WTC11 (cell line): Measurements from ENCODE around the gene NEBL. TPM values are rescaled to one million over a fixed set of nuclear protein-coding genes. Genes with fewer than 3 reads are reported as not detected.

Source experiments
- ATAC-seq: fragments of 200-7000 bp; cut with Tn5 transposase; 2 replicates; pipeline ENCODE4 v1.10.0; 2021; ENCODE audit warnings: mild to moderate bottlenecking, moderate library complexity
- CTCF ChIA-PET: fragments of 300-600 bp; sonication (Branson Sonifier 250); formaldehyde crosslinking; loops from one replicate; lab custom pipeline; 2021; ENCODE audit warnings: antibody characterized with exemption; lab: Charles Lee
- POLR2A ChIA-PET: fragments of 350-600 bp; sonication (Branson Sonifier 250); formaldehyde crosslinking; loops from one replicate; lab custom pipeline; 2021; ENCODE audit warnings: antibody characterized with exemption; lab: Charles Lee
- DNase-seq: peaks from one replicate; pipeline ENCODE4 v3.0.0; 2021; ENCODE audit warnings: low spot score
- H3K27ac Mint-ChIP-seq: 2 replicates; pipeline ENCODE4 v1.8.0; 2021; ENCODE audit warnings: mixed read lengths
- H3K27me3 Mint-ChIP-seq: 2 replicates; pipeline ENCODE4 v1.8.0; 2021; ENCODE audit warnings: low read depth, mild to moderate bottlenecking, moderate library complexity, mixed read lengths
- H3K36me3 Mint-ChIP-seq: 2 replicates; pipeline ENCODE4 v1.8.0; 2021; ENCODE audit warnings: mixed read lengths
- H3K4me1 Mint-ChIP-seq: 2 replicates; pipeline ENCODE4 v1.8.0; 2022; ENCODE audit warnings: mixed read lengths
- H3K4me3 Mint-ChIP-seq: 2 replicates; pipeline ENCODE4 v1.8.0; 2021; ENCODE audit warnings: mild to moderate bottlenecking, moderate library complexity, mixed read lengths
- H3K9me3 Mint-ChIP-seq: 2 replicates; pipeline ENCODE4 v1.8.0; 2021; ENCODE audit warnings: mixed read lengths
- ATF3 ChIP-seq: sonication (generic); formaldehyde crosslinking; conservative IDR thresholded peaks from 2 replicates; pipeline ENCODE4 v1.8.1; 2022; ENCODE audit warnings: mild to moderate bottlenecking, missing genetic modification reagents
- CBFB ChIP-seq: sonication (generic); formaldehyde crosslinking; IDR thresholded peaks from 2 replicates; pipeline ENCODE4 v1.8.1; 2022; ENCODE audit warnings: mild to moderate bottlenecking, low read depth, missing genetic modification reagents
- CREB1 ChIP-seq: sonication (generic); formaldehyde crosslinking; IDR thresholded peaks from 2 replicates; pipeline ENCODE4 v1.8.0; 2023; ENCODE audit warnings: mild to moderate bottlenecking, missing genetic modification reagents
- FOXJ3 ChIP-seq: sonication (generic); formaldehyde crosslinking; IDR thresholded peaks from 2 replicates; pipeline ENCODE4 v1.9.0; 2021; ENCODE audit warnings: missing genetic modification reagents, mild to moderate bottlenecking, borderline replicate concordance
- FOXP1 ChIP-seq: sonication (generic); formaldehyde crosslinking; IDR thresholded peaks from 2 replicates; pipeline ENCODE4 v1.8.0; 2022; ENCODE audit warnings: missing genetic modification reagents, mild to moderate bottlenecking, moderate library complexity, borderline replicate concordance
- FOXP4 ChIP-seq: sonication (generic); formaldehyde crosslinking; IDR thresholded peaks from 2 replicates; pipeline ENCODE4 v1.8.0; 2022; ENCODE audit warnings: mild to moderate bottlenecking, missing genetic modification reagents
- GABPB1 ChIP-seq: sonication (generic); formaldehyde crosslinking; IDR thresholded peaks from 2 replicates; pipeline ENCODE4 v1.8.1; 2023; ENCODE audit warnings: mild to moderate bottlenecking, missing genetic modification reagents
- HMGA2 ChIP-seq: fragments of 250-450 bp; sonication (Bioruptor Pico); IDR thresholded peaks from 2 replicates; pipeline ENCODE4 v1.4.0; 2021; ENCODE audit warnings: mild to moderate bottlenecking, moderate library complexity
- JUN ChIP-seq: sonication (generic); formaldehyde crosslinking; IDR thresholded peaks from 2 replicates; pipeline ENCODE4 v1.8.0; 2023; ENCODE audit warnings: mild to moderate bottlenecking, missing genetic modification reagents
- NR1H2 ChIP-seq: sonication (generic); formaldehyde crosslinking; IDR thresholded peaks from 2 replicates; pipeline ENCODE4 v1.9.0; 2021; ENCODE audit warnings: mild to moderate bottlenecking, moderate library complexity, missing genetic modification reagents
- RELA ChIP-seq: sonication (generic); formaldehyde crosslinking; IDR thresholded peaks from 2 replicates; pipeline ENCODE4 v1.8.1; 2022; ENCODE audit warnings: missing genetic modification reagents, mild to moderate bottlenecking, borderline replicate concordance
- TEAD1 ChIP-seq: sonication (generic); formaldehyde crosslinking; IDR thresholded peaks from 2 replicates; pipeline ENCODE4 v1.8.0; 2022; ENCODE audit warnings: mild to moderate bottlenecking, missing genetic modification reagents
- TP53 ChIP-seq: sonication (generic); formaldehyde crosslinking; IDR thresholded peaks from 2 replicates; pipeline ENCODE4 v1.8.1; 2023; ENCODE audit warnings: mild to moderate bottlenecking, missing genetic modification reagents
- USF2 ChIP-seq: sonication (generic); formaldehyde crosslinking; IDR thresholded peaks from 2 replicates; pipeline ENCODE4 v1.8.1; 2023; ENCODE audit warnings: mild to moderate bottlenecking, missing genetic modification reagents, moderate library complexity
- ZNF232 ChIP-seq: sonication (generic); formaldehyde crosslinking; IDR thresholded peaks from 2 replicates; pipeline ENCODE4 v1.8.0; 2022; ENCODE audit warnings: mild to moderate bottlenecking, missing genetic modification reagents
- ZNF396 ChIP-seq: fragments of 250-450 bp; sonication (Bioruptor Pico); IDR thresholded peaks from 2 replicates; pipeline ENCODE4 v1.8.0; 2021; ENCODE audit warnings: mild to moderate bottlenecking, moderate library complexity, borderline replicate concordance
- ZNF425 ChIP-seq: fragments of 250-450 bp; sonication (Bioruptor Pico); conservative IDR thresholded peaks from 2 replicates; pipeline ENCODE4 v1.9.0; 2021; ENCODE audit warnings: mild to moderate bottlenecking
- ZNF512 ChIP-seq: sonication (generic); formaldehyde crosslinking; IDR thresholded peaks from 2 replicates; pipeline ENCODE4 v1.8.1; 2022; ENCODE audit warnings: missing genetic modification reagents, borderline replicate concordance
- total RNA-seq: library from RNA; stranded (reverse); gene quantifications from 3 replicates; pipeline ENCODE4 v1.2.3, GENCODE V29; 2021
- TF ChIP-seq, protein P1 (sequence below): fragments of 250-450 bp; sonication (Bioruptor Pico); IDR thresholded peaks from 2 replicates; pipeline ENCODE4 v2.1.2; 2022; ENCODE audit warnings: mild to moderate bottlenecking, moderate library complexity
- TF ChIP-seq, protein P2 (sequence below): sonication (generic); formaldehyde crosslinking; conservative IDR thresholded peaks from 2 replicates; pipeline ENCODE4 v1.8.1; 2023; ENCODE audit warnings: mild to moderate bottlenecking, low read depth, missing genetic modification reagents, moderate library complexity
- TF ChIP-seq, protein P3 (sequence below): fragments of 250-450 bp; sonication (Bioruptor Pico); IDR thresholded peaks from 2 replicates; pipeline ENCODE4 v1.9.0; 2021; ENCODE audit warnings: mild to moderate bottlenecking
- TF ChIP-seq, protein P4 (sequence below): sonication (generic); formaldehyde crosslinking; IDR thresholded peaks from 2 replicates; pipeline ENCODE4 v1.8.0; 2022; ENCODE audit warnings: mild to moderate bottlenecking, missing genetic modification reagents

The NEBL gene
- total RNA-seq, 1 experiment from 2014 or later = 8.9 TPM

DNA sequence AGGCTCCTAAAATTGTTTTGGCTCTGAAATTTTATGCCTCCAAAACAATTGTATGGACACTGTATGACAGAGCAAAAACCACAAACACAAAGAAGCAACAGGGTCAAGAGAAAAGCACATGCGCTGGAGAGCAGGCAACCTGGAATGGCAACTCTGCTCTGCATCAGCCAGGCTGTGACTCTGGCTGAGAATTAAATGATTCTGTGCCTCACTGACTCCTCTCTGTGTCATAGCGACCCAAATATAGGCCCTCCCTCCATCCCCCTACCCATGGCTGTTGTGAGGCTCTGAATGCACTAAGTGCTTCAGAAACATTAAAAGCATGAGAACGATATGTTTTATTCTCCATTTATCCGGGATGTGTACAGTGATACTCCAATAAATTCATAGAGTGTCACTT lies 24.9 kb upstream of the NEBL start (continued):
- TF ChIP-seq FOXP4 (CRISPR knock-in tag) (no peak), NR1H2 (CRISPR knock-in tag) (no peak), TP53 (CRISPR knock-in tag) (no peak), ZNF232 (CRISPR knock-in tag) (no peak)
- TF ChIP-seq, protein P1, sequence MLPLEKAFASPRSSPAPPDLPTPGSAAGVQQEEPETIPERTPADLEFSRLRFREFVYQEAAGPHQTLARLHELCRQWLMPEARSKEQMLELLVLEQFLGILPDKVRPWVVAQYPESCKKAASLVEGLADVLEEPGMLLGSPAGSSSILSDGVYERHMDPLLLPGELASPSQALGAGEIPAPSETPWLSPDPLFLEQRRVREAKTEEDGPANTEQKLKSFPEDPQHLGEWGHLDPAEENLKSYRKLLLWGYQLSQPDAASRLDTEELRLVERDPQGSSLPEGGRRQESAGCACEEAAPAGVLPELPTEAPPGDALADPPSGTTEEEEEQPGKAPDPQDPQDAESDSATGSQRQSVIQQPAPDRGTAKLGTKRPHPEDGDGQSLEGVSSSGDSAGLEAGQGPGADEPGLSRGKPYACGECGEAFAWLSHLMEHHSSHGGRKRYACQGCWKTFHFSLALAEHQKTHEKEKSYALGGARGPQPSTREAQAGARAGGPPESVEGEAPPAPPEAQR (CRISPR knock-in tag) = no peak
- TF ChIP-seq, protein P2, sequence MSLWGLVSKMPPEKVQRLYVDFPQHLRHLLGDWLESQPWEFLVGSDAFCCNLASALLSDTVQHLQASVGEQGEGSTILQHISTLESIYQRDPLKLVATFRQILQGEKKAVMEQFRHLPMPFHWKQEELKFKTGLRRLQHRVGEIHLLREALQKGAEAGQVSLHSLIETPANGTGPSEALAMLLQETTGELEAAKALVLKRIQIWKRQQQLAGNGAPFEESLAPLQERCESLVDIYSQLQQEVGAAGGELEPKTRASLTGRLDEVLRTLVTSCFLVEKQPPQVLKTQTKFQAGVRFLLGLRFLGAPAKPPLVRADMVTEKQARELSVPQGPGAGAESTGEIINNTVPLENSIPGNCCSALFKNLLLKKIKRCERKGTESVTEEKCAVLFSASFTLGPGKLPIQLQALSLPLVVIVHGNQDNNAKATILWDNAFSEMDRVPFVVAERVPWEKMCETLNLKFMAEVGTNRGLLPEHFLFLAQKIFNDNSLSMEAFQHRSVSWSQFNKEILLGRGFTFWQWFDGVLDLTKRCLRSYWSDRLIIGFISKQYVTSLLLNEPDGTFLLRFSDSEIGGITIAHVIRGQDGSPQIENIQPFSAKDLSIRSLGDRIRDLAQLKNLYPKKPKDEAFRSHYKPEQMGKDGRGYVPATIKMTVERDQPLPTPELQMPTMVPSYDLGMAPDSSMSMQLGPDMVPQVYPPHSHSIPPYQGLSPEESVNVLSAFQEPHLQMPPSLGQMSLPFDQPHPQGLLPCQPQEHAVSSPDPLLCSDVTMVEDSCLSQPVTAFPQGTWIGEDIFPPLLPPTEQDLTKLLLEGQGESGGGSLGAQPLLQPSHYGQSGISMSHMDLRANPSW (CRISPR knock-in tag) = no peak

DNA sequence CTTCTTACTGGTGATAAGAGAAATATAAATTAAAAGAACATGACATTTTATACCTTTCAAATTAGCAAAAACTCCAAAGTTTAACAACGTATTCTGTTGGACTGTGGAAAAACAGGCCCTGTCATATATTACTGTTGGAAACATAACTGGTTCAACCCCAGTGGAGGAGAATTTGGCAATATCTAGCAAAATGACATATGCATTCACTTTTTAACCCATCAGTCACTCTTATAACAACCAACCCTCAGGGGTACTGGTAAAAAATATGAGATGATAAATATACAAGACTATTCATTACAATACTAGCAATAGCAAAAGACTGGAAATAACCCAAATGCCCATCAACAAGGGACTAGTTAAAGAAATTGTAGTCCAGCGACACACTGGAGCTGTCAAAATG lies 22.9 kb upstream of the NEBL start:
- ATAC-seq (no peak), DNase-seq (no peak)
- Mint-ChIP-seq H3K9me3 (peaks cover 3% of the 10 kb centered on the region; the same call in 1 of the 2 replicates), H3K4me1 (no peaks in the 10 kb centered on the region), H3K27ac (no peak overlapping the region), H3K36me3 (no peaks in the 10 kb centered on the region), H3K4me3 (no peak overlapping the region), H3K27me3 (no peaks in the 10 kb centered on the region)
- TF ChIP-seq FOXP1 (CRISPR knock-in tag) (no peak), GABPB1 (CRISPR knock-in tag) (no peak), CREB1 (CRISPR knock-in tag) (no peak), ZNF512 (CRISPR knock-in tag) (no peak), HMGA2 (CRISPR knock-in tag) (no peak), ATF3 (CRISPR knock-in tag) (no peak), CBFB (CRISPR knock-in tag) (no peak), FOXJ3 (CRISPR knock-in tag) (no peak), USF2 (CRISPR knock-in tag) (no peak), ZNF396 (CRISPR knock-in tag) (no peak), JUN (CRISPR knock-in tag) (no peak), ZNF425 (CRISPR knock-in tag) (no peak), TEAD1 (CRISPR knock-in tag) (no peak), RELA (CRISPR knock-in tag) (no peak)
- TF ChIP-seq, protein P3, sequence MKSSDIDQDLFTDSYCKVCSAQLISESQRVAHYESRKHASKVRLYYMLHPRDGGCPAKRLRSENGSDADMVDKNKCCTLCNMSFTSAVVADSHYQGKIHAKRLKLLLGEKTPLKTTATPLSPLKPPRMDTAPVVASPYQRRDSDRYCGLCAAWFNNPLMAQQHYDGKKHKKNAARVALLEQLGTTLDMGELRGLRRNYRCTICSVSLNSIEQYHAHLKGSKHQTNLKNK = no peak
- TF ChIP-seq, protein P1 (CRISPR knock-in tag) = no peak
- TF ChIP-seq, protein P4, sequence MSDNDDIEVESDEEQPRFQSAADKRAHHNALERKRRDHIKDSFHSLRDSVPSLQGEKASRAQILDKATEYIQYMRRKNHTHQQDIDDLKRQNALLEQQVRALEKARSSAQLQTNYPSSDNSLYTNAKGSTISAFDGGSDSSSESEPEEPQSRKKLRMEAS (CRISPR knock-in tag) = no peak
- ChIA-PET POLR2A (no interaction called here), CTCF (no interaction called here)
